ENCODE results near the gene CCNY.

Gene CCNY

DNA sequence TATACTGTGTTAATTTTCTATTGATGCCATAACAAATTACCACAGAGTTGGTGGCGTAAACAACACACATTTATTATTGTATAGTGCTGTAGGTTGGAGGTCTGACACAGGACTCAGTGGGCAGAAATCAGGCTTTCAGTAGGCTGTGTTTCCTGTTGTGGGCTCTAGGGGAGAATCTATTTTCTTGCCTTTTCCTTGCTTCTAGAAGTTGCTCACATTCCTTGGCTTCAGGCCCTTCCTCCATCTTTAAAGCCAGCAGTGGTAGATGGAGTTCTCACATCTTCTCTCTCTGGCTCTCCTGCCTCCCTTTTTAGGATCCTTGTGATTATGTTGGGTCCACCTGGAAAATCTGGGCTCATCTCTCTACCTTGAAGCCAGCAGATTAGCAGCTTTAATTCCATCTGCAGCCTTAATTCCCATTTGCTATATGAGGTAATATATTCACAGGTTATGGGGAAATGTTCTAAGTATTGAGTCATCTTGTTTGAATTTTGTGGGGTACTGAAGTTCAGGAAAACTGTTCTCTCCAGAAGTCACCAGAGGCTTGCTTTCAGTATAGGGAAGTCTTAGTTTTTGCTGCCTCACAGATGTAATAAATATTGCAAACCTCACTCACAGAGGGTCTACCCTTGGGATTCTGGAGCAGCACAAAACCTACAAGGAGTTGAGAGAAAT lies 38.9 kb downstream of the CCNY start:
- Histone ChIP-seq H3K27me3 (ENCODE audit: insufficient read depth, low read length, poor library complexity, severe bottlenecking) (no peaks in the 10 kb centered on the region), H4K20me1 (ENCODE audit: insufficient read depth, low read length, poor library complexity, severe bottlenecking) (peaks cover 41% of the 10 kb centered on the region), H3K4me3 (ENCODE audit: low read length, poor library complexity, severe bottlenecking) (no peak overlapping the region), H3K9me2 (replicated peaks; ENCODE audit: low read depth, low read length) (no peaks in the 10 kb centered on the region), H3F3A (ENCODE audit: low read depth) (peaks cover 8% of the 10 kb centered on the region), H2AFZ (ENCODE audit: low read length) (no peak overlapping the region), H3K36me3 (ENCODE audit: insufficient read depth, low read length) (no peaks in the 10 kb centered on the region), H3K79me2 (ENCODE audit: insufficient read depth, low read length) (peaks cover 93% of the 10 kb centered on the region), H3K4me1 (ENCODE audit: insufficient read depth, low read length, poor library complexity, severe bottlenecking) (peaks cover 86% of the 10 kb centered on the region), H3K9me3 (ENCODE audit: insufficient read depth, low read depth, low read length) (no peaks in the 10 kb centered on the region), H3K9ac (ENCODE audit: low read depth, low read length, poor library complexity, severe bottlenecking) (no peak overlapping the region), H3K4me2 (ENCODE audit: low read depth, low read length, poor library complexity, severe bottlenecking) (peak overlapping the region; percentile 43)
- no peak; the same call in 1 of the 2 replicates for TF ChIP-seq CTCF (conservative IDR thresholded peaks at IDR 0.05; ENCODE audit: low read length)
- TF ChIP-seq EZH2phosphoT487 (IDR thresholded peaks at IDR 0.05; ENCODE audit: borderline replicate concordance): no peak

DNA sequence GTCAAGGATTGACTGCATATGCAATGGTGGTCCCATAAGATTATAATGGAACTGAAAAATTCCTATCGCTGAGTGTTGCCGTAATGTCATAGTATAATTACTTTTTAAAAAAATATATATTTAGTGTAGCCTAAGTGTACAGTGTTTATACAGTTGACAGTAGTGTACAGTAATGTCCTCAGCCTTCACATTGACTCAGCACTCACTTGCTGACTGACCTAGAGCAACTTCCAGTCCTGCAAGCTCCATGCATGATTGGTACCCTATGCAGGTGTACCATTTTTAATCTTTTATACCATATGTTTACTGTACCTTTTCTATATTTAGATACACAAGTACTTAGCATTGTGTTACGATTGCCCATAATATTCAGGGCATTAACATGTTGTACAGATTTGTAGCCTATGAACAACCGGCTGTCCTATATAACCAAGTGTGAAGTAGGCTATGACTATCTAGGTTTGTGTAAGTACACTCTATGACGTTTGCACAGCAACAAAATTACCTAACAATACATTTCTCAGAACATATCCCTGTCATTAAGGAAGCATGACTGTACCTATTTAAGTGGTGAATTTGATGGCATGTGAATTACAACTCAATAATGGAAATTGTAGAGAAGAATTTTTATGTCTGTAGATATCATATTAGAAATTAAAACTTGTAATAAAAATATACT lies 40.9 kb downstream of the CCNY start:
- Histone ChIP-seq H3K27me3 (ENCODE audit: insufficient read depth, low read length, poor library complexity, severe bottlenecking) (no peaks in the 10 kb centered on the region), H2AFZ (ENCODE audit: low read length) (no peak overlapping the region), H3K36me3 (ENCODE audit: insufficient read depth, low read length) (no peaks in the 10 kb centered on the region), H4K20me1 (ENCODE audit: insufficient read depth, low read length, poor library complexity, severe bottlenecking) (peaks cover 35% of the 10 kb centered on the region), H3K4me1 (ENCODE audit: insufficient read depth, low read length, poor library complexity, severe bottlenecking) (peaks cover 83% of the 10 kb centered on the region), H3K4me3 (ENCODE audit: low read length, poor library complexity, severe bottlenecking) (no peak overlapping the region), H3K79me2 (ENCODE audit: insufficient read depth, low read length) (peaks cover 93% of the 10 kb centered on the region), H3K9ac (ENCODE audit: low read depth, low read length, poor library complexity, severe bottlenecking) (no peak overlapping the region), H3F3A (ENCODE audit: low read depth) (peaks cover 8% of the 10 kb centered on the region), H3K9me3 (ENCODE audit: insufficient read depth, low read depth, low read length) (no peaks in the 10 kb centered on the region), H3K4me2 (ENCODE audit: low read depth, low read length, poor library complexity, severe bottlenecking) (no peak overlapping the region), H3K9me2 (replicated peaks; ENCODE audit: low read depth, low read length) (no peaks in the 10 kb centered on the region)
- TF ChIP-seq CTCF (conservative IDR thresholded peaks at IDR 0.05; ENCODE audit: low read length): no peak
- no peak for TF ChIP-seq EZH2phosphoT487 (IDR thresholded peaks at IDR 0.05; ENCODE audit: borderline replicate concordance)

DNA sequence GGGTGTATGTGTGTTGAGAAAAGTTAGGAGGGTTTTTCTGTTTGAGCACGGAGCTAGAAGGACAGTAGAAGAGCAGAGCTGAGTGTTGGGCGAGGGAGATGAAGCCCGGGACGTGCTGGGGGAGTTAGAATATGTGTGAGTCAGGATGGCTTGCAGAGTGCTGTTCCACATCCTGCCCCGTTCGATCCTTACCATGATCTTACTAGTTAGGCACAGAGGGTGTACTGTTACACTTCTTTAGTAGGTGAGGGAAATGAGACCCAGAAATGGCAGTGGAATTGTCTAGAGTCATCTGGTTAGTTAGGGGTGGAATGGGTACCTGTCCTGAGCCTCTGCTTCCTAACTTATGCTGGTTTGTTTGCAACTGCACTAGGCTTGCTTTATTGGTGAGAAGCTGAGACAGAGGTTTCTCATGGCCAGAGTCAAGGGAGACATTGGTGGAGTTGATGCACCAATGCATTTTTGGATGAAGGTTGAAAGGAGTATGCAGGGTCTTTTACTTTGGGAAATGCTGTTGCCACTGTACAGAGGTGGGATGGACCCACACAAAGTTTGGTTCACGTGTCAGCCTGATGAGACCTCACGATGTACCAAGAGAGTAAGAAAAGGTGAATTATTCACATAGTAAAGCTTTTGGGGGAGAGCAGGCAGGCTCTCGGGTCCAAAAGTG lies 42.4 kb downstream of the CCNY start:
- TF ChIP-seq EZH2phosphoT487 (IDR thresholded peaks at IDR 0.05; ENCODE audit: borderline replicate concordance): no peak
- TF ChIP-seq CTCF (conservative IDR thresholded peaks at IDR 0.05; ENCODE audit: low read length): no peak
- Histone ChIP-seq H3K4me1 (ENCODE audit: insufficient read depth, low read length, poor library complexity, severe bottlenecking) (peaks cover 76% of the 10 kb centered on the region), H3K4me2 (ENCODE audit: low read depth, low read length, poor library complexity, severe bottlenecking) (peak overlapping the region; percentile 97), H3K36me3 (ENCODE audit: insufficient read depth, low read length) (no peaks in the 10 kb centered on the region), H3K9ac (ENCODE audit: low read depth, low read length, poor library complexity, severe bottlenecking) (peak overlapping the region; percentile 74), H2AFZ (ENCODE audit: low read length) (no peak overlapping the region), H3K9me3 (ENCODE audit: insufficient read depth, low read depth, low read length) (no peaks in the 10 kb centered on the region), H3K9me2 (replicated peaks; ENCODE audit: low read depth, low read length) (no peaks in the 10 kb centered on the region), H4K20me1 (ENCODE audit: insufficient read depth, low read length, poor library complexity, severe bottlenecking) (peaks cover 23% of the 10 kb centered on the region), H3F3A (ENCODE audit: low read depth) (peaks cover 8% of the 10 kb centered on the region), H3K4me3 (ENCODE audit: low read length, poor library complexity, severe bottlenecking) (peak overlapping the region; percentile 72), H3K27me3 (ENCODE audit: insufficient read depth, low read length, poor library complexity, severe bottlenecking) (no peaks in the 10 kb centered on the region), H3K79me2 (ENCODE audit: insufficient read depth, low read length) (peaks cover 93% of the 10 kb centered on the region)

All from Loucy (cell line).